ENCODE data around the gene MBLAC1.

MBLAC1 gene

GRCh38 chr7:100173806-100174495 lies 47.2 kb downstream of the MBLAC1 start:
- DNase-seq, result no peak

- DNase-seq, result no peak
These were observed 47.8 kb downstream of the MBLAC1 start for GRCh38 chr7:100174582-100174981.

GRCh38 chr7:100175296-100175935 lies 48.6 kb downstream of the MBLAC1 start:
- DNase-seq, result no peak

- no peak for DNase-seq
These were observed 49.6 kb downstream of the MBLAC1 start for GRCh38 chr7:100176096-100177044.

GRCh38 chr7:100177045-100178001 lies 50.6 kb downstream of the MBLAC1 start, which contains the start of the genes GPC2 and STAG3:
Gene GPC2, minus strand, starts transcription at chr7:100177381. Its CDS starts 182 bp downstream, at chr7:100177199.
Gene STAG3, plus strand, starts transcription at chr7:100177918. Its CDS starts 2,639 bp downstream, at chr7:100180557.
- peak; percentile 87 for DNase-seq
